Measurements from ENCODE around the gene ZNF526. TPM values are rescaled to one million over a fixed set of nuclear protein-coding genes. Genes with fewer than 3 reads are reported as not detected.

Gene ZNF526
- total RNA-seq, 2 donors from 2014 or later = 18.5 to 23.7 TPM

- Mint-ChIP-seq H3K4me1 (ENCODE audit: low read depth in 2 of 2) (peaks cover 28 to 35% of the 10 kb centered on the region in 2 donors), H3K4me3 (peak overlapping the region; percentile 78), H3K27me3 (no peaks in the 10 kb centered on the region), H3K27ac (peak overlapping the region; percentile 80 to 84), H3K36me3 (no peaks in the 10 kb centered on the region), H3K9me3 (no peaks in the 10 kb centered on the region)
- DNase-seq (ENCODE audit: low spot score) = peak; percentile 82
- ATAC-seq = peak; percentile 65 to 78
Observed at GRCh38 chr19:42184401-42184861, 35.7 kb upstream of the ZNF526 start.

- Mint-ChIP-seq H3K9me3 (no peaks in the 10 kb centered on the region), H3K27ac (peak overlapping the region; percentile 80 to 84), H3K4me1 (ENCODE audit: low read depth in 2 of 2) (peaks cover 28 to 35% of the 10 kb centered on the region in 2 donors), H3K4me3 (peak overlapping the region; percentile 78), H3K27me3 (no peaks in the 10 kb centered on the region), H3K36me3 (no peaks in the 10 kb centered on the region)
- DNase-seq (ENCODE audit: low spot score) (no peak), ATAC-seq (peak; percentile 78 to 90)
Observed at GRCh38 chr19:42185277-42185676, 34.8 kb upstream of the ZNF526 start.

DNA sequence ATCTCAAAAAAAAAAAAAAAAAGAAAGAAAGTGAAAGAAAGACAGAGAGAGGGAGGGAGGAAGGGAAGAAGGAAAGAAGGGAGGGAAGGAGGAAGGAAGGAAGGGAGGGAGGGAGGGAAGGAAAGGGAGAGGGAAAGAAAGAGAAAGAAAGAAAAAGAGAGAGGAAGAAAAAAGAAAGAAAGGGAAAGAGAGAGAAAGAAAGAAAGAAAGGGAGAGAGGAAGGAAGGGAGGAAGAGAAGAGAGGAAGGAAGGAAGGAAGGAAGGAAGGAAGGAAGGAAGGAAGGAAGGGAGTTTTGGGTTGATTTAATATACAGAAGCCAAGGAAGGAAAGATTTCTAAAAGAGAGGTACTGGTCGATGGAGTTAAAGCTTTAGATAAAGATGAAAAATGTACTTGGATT, 31.4 kb upstream of the ZNF526 start:
- no peak for ATAC-seq
- Mint-ChIP-seq H3K27ac (no peak overlapping the region), H3K9me3 (no peaks in the 10 kb centered on the region), H3K36me3 (peaks cover 1% of the 10 kb centered on the region), H3K27me3 (no peaks in the 10 kb centered on the region), H3K4me1 (ENCODE audit: low read depth in 2 of 2) (peaks cover 28 to 33% of the 10 kb centered on the region in 2 donors), H3K4me3 (no peak overlapping the region)
- DNase-seq (ENCODE audit: low spot score) = no peak

GRCh38 chr19:42189133-42189532, 31.0 kb upstream of the ZNF526 start:
- peaks cover 6% of the 10 kb centered on the region for H3K36me3 Mint-ChIP-seq
- ATAC-seq (no peak), DNase-seq (ENCODE audit: low spot score) (no peak)
- no peak overlapping the region for H3K4me3 Mint-ChIP-seq
- H3K27me3 Mint-ChIP-seq = no peaks in the 10 kb centered on the region
- H3K4me1 Mint-ChIP-seq (ENCODE audit: low read depth in 2 of 2) = peaks cover 28 to 35% of the 10 kb centered on the region in 2 donors
- peak overlapping the region in 1 of 2 donors; percentile 4 for H3K27ac Mint-ChIP-seq
- H3K9me3 Mint-ChIP-seq = no peaks in the 10 kb centered on the region

DNA sequence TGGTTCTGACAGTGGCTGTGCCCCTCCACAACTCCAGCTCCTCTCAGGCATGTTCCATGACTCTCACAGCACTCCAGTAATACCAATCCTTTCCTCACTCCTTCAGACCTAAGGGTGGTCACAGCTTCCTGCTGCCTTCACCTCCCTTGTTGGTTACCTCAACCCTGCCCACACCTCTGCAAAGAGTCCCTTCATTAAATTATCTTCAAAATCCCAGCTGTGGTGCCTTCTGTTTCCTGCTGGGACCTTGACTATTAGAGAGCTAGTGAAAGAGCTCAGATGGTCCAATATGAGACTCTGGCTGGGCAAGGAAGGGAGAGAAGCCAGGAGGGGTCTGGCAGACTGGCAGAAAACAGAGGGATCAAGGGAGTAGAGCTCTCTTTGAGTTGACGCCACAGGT, 28.8 kb upstream of the ZNF526 start:
- H3K4me1 Mint-ChIP-seq (ENCODE audit: low read depth in 2 of 2) = peaks cover 18 to 22% of the 10 kb centered on the region in 2 donors
- no peak for DNase-seq (ENCODE audit: low spot score)
- H3K36me3 Mint-ChIP-seq = peaks cover 9% of the 10 kb centered on the region
- no peak for ATAC-seq
- no peaks in the 10 kb centered on the region for H3K27me3 Mint-ChIP-seq
- no peak overlapping the region for H3K4me3 Mint-ChIP-seq
- no peaks in the 10 kb centered on the region for H3K9me3 Mint-ChIP-seq
- H3K27ac Mint-ChIP-seq = peak overlapping the region; percentile 27 to 58

DNA sequence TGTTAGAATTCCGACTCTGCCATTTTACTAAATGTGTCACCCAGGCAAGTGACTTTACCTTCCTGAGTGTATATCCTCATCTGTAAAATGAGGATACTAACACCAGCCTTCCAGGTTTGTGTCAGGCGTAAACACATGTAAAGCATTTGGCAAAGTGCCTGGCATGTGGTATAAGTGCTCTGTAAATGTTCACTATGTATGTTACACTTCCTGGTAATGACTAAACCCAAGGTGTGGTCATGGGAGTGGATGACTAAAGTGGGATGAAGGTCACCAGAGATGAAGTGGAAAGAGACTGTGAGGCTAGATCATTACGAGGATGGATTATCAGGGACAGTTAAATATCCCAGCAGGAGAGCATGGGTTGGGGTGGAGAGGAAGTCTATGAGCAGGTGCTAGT, 28.3 kb upstream of the ZNF526 start:
- Mint-ChIP-seq H3K36me3 (peaks cover 9% of the 10 kb centered on the region), H3K4me1 (ENCODE audit: low read depth in 2 of 2) (peaks cover 22 to 23% of the 10 kb centered on the region in 2 donors), H3K4me3 (peak overlapping the region; percentile 21), H3K27me3 (no peaks in the 10 kb centered on the region), H3K27ac (peak overlapping the region; percentile 27 to 58), H3K9me3 (no peaks in the 10 kb centered on the region)
- DNase-seq (ENCODE audit: low spot score) (no peak), ATAC-seq (peak in 1 of 2 donors; percentile 76)

GRCh38 chr19:42193294-42193693, 26.8 kb upstream of the ZNF526 start:
- Mint-ChIP-seq H3K27ac (peak overlapping the region in 1 of 2 donors; percentile 32), H3K9me3 (no peaks in the 10 kb centered on the region), H3K4me1 (ENCODE audit: low read depth in 2 of 2) (peaks cover 29 to 30% of the 10 kb centered on the region in 2 donors), H3K27me3 (no peaks in the 10 kb centered on the region), H3K36me3 (peaks cover 9% of the 10 kb centered on the region), H3K4me3 (no peak overlapping the region)
- ATAC-seq (no peak), DNase-seq (ENCODE audit: low spot score) (no peak)

GRCh38 chr19:42193706-42194105, 26.4 kb upstream of the ZNF526 start:
- ATAC-seq (no peak), DNase-seq (ENCODE audit: low spot score) (no peak)
- Mint-ChIP-seq H3K4me3 (no peak overlapping the region), H3K4me1 (ENCODE audit: low read depth in 2 of 2) (peaks cover 32 to 34% of the 10 kb centered on the region in 2 donors), H3K27me3 (no peaks in the 10 kb centered on the region), H3K9me3 (no peaks in the 10 kb centered on the region), H3K36me3 (peaks cover 9% of the 10 kb centered on the region), H3K27ac (peak overlapping the region; percentile 32 to 55)

DNA sequence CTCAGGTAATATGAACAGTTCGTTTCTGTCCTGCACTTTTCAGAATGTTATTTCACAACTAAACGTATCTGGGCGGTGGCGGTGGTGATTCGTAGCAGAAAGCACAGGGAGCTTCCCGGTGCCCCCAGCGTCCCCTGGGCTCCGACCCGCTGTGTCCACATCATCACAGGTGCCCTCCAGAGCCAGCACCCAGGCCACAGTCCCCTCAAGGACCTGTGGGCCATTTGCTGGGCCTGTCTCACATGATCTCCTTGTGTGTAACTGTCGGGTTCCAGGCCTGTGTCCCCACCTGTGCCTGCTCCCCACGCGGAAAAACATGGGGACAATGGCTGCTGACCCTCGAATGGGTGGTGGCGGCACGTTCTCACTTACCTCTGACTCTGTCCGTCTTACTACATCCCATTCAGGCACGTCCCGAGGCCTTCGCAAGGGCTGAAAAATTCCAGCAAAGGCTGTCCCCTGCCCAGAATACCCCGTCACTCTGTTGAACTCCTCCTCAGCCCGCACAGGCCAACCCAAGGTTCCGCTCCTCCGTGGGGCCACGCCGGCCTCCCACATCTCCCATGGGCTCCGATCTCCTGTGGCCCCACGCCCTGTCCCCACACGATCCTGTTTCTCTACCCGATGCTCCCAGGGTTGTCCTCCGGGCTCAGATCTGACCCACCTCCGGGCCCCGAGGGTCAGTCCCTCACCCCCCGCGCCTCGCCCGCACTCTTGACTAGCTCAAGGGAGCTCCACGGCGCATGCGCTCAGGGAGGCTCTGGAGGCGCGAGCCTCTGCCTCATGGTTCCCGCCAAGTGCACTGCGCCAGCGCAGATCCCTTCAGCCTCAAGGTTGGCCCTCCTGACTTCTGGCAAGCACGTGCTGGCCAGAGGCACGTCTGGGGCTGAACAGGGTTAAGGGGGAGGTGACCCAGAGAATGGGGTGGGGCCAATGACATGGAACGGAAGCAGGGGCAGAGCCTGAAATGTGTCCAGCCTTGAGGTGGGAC, 23.8 kb upstream of the ZNF526 start:
- Mint-ChIP-seq H3K9me3 (no peaks in the 10 kb centered on the region), H3K4me3 (peak overlapping the region; percentile 6), H3K27me3 (no peaks in the 10 kb centered on the region), H3K27ac (peak overlapping the region; percentile 62 to 96), H3K4me1 (ENCODE audit: low read depth in 2 of 2) (peaks cover 56 to 57% of the 10 kb centered on the region in 2 donors), H3K36me3 (peaks cover 9% of the 10 kb centered on the region)
- no peak for DNase-seq (ENCODE audit: low spot score)
- ATAC-seq = no peak

GRCh38 chr19:42197375-42197817, 22.7 kb upstream of the ZNF526 start:
- H3K27me3 Mint-ChIP-seq = no peaks in the 10 kb centered on the region
- ATAC-seq (no peak), DNase-seq (ENCODE audit: low spot score) (no peak)
- peak overlapping the region; percentile 65 for H3K4me3 Mint-ChIP-seq
- peaks cover 57 to 60% of the 10 kb centered on the region in 2 donors for H3K4me1 Mint-ChIP-seq (ENCODE audit: low read depth in 2 of 2)
- peak overlapping the region; percentile 62 to 96 for H3K27ac Mint-ChIP-seq
- H3K9me3 Mint-ChIP-seq = no peaks in the 10 kb centered on the region
- H3K36me3 Mint-ChIP-seq = peaks cover 9% of the 10 kb centered on the region

DNA sequence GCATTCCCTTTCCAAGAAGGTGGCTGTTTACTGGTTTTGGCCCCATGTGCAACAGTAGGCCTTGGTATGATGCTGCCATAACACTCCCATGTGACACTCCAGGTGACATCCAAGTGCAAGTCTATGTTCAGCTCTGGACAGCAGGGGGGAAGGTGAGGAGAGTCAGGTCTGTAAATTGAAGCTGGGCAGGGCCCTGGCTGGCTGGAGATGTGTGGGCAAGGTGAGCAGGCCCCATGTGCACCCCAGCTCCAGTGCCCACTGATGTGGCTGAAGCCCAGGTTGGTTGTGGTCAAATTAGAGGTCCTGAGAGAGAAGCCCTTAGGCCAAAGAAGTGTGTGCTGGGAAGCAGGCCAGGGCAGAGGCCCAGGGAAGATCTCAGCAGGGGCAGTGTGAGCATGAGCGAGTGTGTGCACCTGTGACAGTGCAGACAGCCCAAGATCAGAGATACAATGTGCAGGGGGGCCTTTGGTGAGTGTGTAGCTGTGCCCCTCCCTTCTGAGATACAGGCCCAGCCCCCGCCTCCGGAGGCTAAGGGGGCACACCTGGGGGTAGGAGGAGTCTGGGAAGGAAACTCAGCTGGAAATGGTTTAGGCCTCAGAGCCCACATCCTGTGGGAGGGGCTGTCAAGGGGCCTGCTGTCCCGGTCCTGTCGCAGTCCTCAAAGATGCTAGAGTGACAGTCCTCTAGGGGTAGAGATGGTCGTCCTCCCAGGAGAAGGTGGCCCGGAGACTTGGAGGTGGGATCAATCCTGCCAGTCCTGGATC, 21.3 kb upstream of the ZNF526 start:
- H3K27me3 Mint-ChIP-seq = no peaks in the 10 kb centered on the region
- peak overlapping the region; percentile 95 to 96 for H3K27ac Mint-ChIP-seq
- ATAC-seq (peak; percentile 78 to 79), DNase-seq (ENCODE audit: low spot score) (peak; percentile 85)
- H3K4me1 Mint-ChIP-seq (ENCODE audit: low read depth in 2 of 2) = peaks cover 68 to 70% of the 10 kb centered on the region in 2 donors
- no peaks in the 10 kb centered on the region for H3K9me3 Mint-ChIP-seq
- H3K4me3 Mint-ChIP-seq = peak overlapping the region; percentile 83
- H3K36me3 Mint-ChIP-seq = peaks cover 12% of the 10 kb centered on the region

GRCh38 chr19:42199440-42200115, 20.5 kb upstream of the ZNF526 start:
- no peaks in the 10 kb centered on the region for H3K9me3 Mint-ChIP-seq
- ATAC-seq (peak; percentile 70 to 71), DNase-seq (ENCODE audit: low spot score) (peak; percentile 80)
- peaks cover 62 to 70% of the 10 kb centered on the region in 2 donors for H3K4me1 Mint-ChIP-seq (ENCODE audit: low read depth in 2 of 2)
- peak overlapping the region; percentile 95 to 96 for H3K27ac Mint-ChIP-seq
- H3K4me3 Mint-ChIP-seq = peak overlapping the region; percentile 83
- no peaks in the 10 kb centered on the region for H3K27me3 Mint-ChIP-seq
- H3K36me3 Mint-ChIP-seq = peaks cover 6% of the 10 kb centered on the region

- peaks cover 62 to 76% of the 10 kb centered on the region in 2 donors for H3K4me1 Mint-ChIP-seq (ENCODE audit: low read depth in 2 of 2)
- no peaks in the 10 kb centered on the region for H3K9me3 Mint-ChIP-seq
- H3K36me3 Mint-ChIP-seq = peaks cover 6% of the 10 kb centered on the region
- no peaks in the 10 kb centered on the region for H3K27me3 Mint-ChIP-seq
- ATAC-seq (no peak), DNase-seq (ENCODE audit: low spot score) (no peak)
- peak overlapping the region; percentile 83 for H3K4me3 Mint-ChIP-seq
- peak overlapping the region; percentile 95 to 96 for H3K27ac Mint-ChIP-seq
Observed at GRCh38 chr19:42200116-42200715, 19.9 kb upstream of the ZNF526 start.

Data from natural killer cell treated with Interleukin-12 subunit alpha and Interleukin-12 subunit beta and Interleukin-15 and Interleukin-18, amount 100 ng/mL, for 72 hours (primary cell).